Measurements from ENCODE around the gene MED26.

GRCh38 chr19:16670291-16670690 lies 42.3 kb upstream of the MED26 start:
- no peak for TF ChIP-seq SCRT1 (tag by site-specific recombination; IDR thresholded peaks at IDR 0.05; ENCODE audit: borderline replicate concordance)
- TF ChIP-seq CTCF (tag by site-specific recombination; IDR thresholded peaks at IDR 0.05), result no peak
- TF ChIP-seq ZBTB21 (tag by site-specific recombination; IDR thresholded peaks at IDR 0.05), result no peak
- TF ChIP-seq TCF7L2 (IDR thresholded peaks at IDR 0.05; ENCODE audit: borderline replicate concordance, low read depth, low read length), result no peak
- no peak for TF ChIP-seq ZNF433 (tag by site-specific recombination; IDR thresholded peaks at IDR 0.05; ENCODE audit: low read depth)
- no peak for TF ChIP-seq ZBTB7A (tag by site-specific recombination; IDR thresholded peaks at IDR 0.05; ENCODE audit: low read depth)
- no peak for TF ChIP-seq SETDB1 (IDR thresholded peaks at IDR 0.05; ENCODE audit: insufficient read length, low read length)
- TF ChIP-seq ZNF670 (tag by site-specific recombination; IDR thresholded peaks at IDR 0.05; ENCODE audit: low read depth), result no peak
- TF ChIP-seq TRIM28 (IDR thresholded peaks at IDR 0.05; ENCODE audit: borderline replicate concordance, low read length), result no peak
- TF ChIP-seq ZBTB20 (tag by site-specific recombination; IDR thresholded peaks at IDR 0.05), result no peak
- TF ChIP-seq SP2 (tag by site-specific recombination; IDR thresholded peaks at IDR 0.05), result no peak
- no peak for TF ChIP-seq ZNF416 (tag by site-specific recombination; IDR thresholded peaks at IDR 0.05)
- TF ChIP-seq INSM2 (tag by site-specific recombination; IDR thresholded peaks at IDR 0.05), result no peak

Measured in HEK293 (cell line).